HepG2 (cell line): ENCODE data around the gene ENDOG. TPM values are rescaled to one million over a fixed set of nuclear protein-coding genes. Genes with fewer than 3 reads are reported as not detected.

ENCODE experiments used
- ATAC-seq: fragments of 200-7000 bp; cut with Tn5 transposase; 3 replicates; pipeline ENCODE4 v1.9.1; 2020; ENCODE audit warnings: mild to moderate bottlenecking, moderate library complexity
- BruUV-seq: library from RNA; stranded (reverse); fragments of 400-500 nt; replicated peaks from 2 replicates; lab custom pipeline; 2021; lab: Mats Ljungman, UMichigan
- CTCF ChIA-PET: fragments of 300-600 bp; formaldehyde crosslinking; extraction: SDS; loops from one replicate; lab custom pipeline; 2021; ENCODE audit warnings: low total read pairs, inconsistent platforms, low intra/inter-chr PET ratio; lab: Yijun Ruan, JAX
- POLR2A ChIA-PET: fragments of 350-600 bp; sonication (Branson Sonifier 250); formaldehyde crosslinking; loops from one replicate; lab custom pipeline; 2020; ENCODE audit warnings: antibody characterized with exemption, inconsistent platforms; lab: Yijun Ruan, JAX
- DNase-seq: peaks from one replicate; pipeline ENCODE4 v3.0.0-alpha.2; 2015; ENCODE audit warnings: low spot score
- FAIRE-seq: peaks from 3 replicates; lab custom pipeline; 2011; peaks lifted over from hg19 to GRCh38; lab: Jason Lieb, UNC
- H2AFZ ChIP-seq: one replicate; pipeline ENCODE4 v1.6.1; 2011; ENCODE audit warnings: low read length, inconsistent platforms
- H3K27ac ChIP-seq: fragments of 300-600 bp; 3 replicates; pipeline ENCODE4 v1.8.0; 2011; ENCODE audit warnings: mixed run types, mild to moderate bottlenecking, mixed read lengths, low read length, inconsistent platforms; ENCODE audit not compliant: insufficient read depth; ENCODE audit errors: extremely low read length
- H3K27me3 ChIP-seq, 2 experiments: fragments of 200-600 bp in 1 of 2; 2 replicates in 1 of 2; 3 replicates in 1 of 2; pipeline versions ENCODE4 v1.6.0 to v1.8.0; 2011; ENCODE audit warnings: low read length in 2 of 2, mild to moderate bottlenecking in 2 of 2, moderate library complexity in 2 of 2, inconsistent platforms in 1 of 2; ENCODE audit not compliant: insufficient read depth in 2 of 2, control insufficient read depth in 1 of 2
- H3K36me3 ChIP-seq, 2 experiments: fragments of 200-600 bp in 1 of 2; replicated peaks in 1 of 2; 2 replicates in 1 of 2; 3 replicates in 1 of 2; pipeline versions ENCODE4 v1.5.1 to v1.8.0; 2011; ENCODE audit warnings: low read length in 2 of 2, inconsistent platforms in 1 of 2; ENCODE audit not compliant: insufficient read depth in 2 of 2, control insufficient read depth in 1 of 2
- H3K4me1 ChIP-seq: 2 replicates; pipeline ENCODE4 v1.5.1; 2012; ENCODE audit warnings: low read length, inconsistent platforms; ENCODE audit not compliant: insufficient read depth
- H3K4me2 ChIP-seq: 2 replicates; pipeline ENCODE4 v1.6.0; 2011; ENCODE audit warnings: low read depth, low read length, inconsistent platforms
- H3K4me3 ChIP-seq, 3 experiments: fragments of 200-600 bp in 1 of 3; sonication (generic), shearing (Covaris generic) in 1 of 3; replicated peaks in 1 of 3; 2 replicates each; pipeline ENCODE4 v1.5.1; 2011 to 2016; ENCODE audit warnings: low read length in 3 of 3, inconsistent platforms in 2 of 3, low read depth in 2 of 3, mild to moderate bottlenecking in 2 of 3, control low read depth in 1 of 3, mixed read lengths in 1 of 3; ENCODE audit not compliant: insufficient read depth in 1 of 3
- H3K79me2 ChIP-seq: one replicate; pipeline ENCODE4 v1.6.1; 2011; ENCODE audit warnings: low read length, inconsistent platforms; ENCODE audit not compliant: insufficient read depth
- H3K9ac ChIP-seq: 2 replicates; pipeline ENCODE4 v1.6.0; 2011; ENCODE audit warnings: mild to moderate bottlenecking, low read depth, low read length, inconsistent platforms; ENCODE audit not compliant: insufficient read depth
- H3K9me3 ChIP-seq: 2 replicates; pipeline ENCODE4 v1.5.1; 2012; ENCODE audit warnings: mild to moderate bottlenecking, low read length
- H4K20me1 ChIP-seq: 2 replicates; pipeline ENCODE4 v1.6.0; 2011; ENCODE audit warnings: inconsistent platforms, mild to moderate bottlenecking, low read length, moderate library complexity; ENCODE audit not compliant: insufficient read depth
- CBX5 ChIP-seq: sonication (generic); formaldehyde crosslinking; IDR thresholded peaks from 2 replicates; pipeline ENCODE4 v1.4.0; 2020; ENCODE audit warnings: missing genetic modification reagents, borderline replicate concordance
- EEA1 ChIP-seq: sonication (generic); formaldehyde crosslinking; IDR thresholded peaks from 2 replicates; pipeline ENCODE4 v1.5.1; 2020; ENCODE audit warnings: mild to moderate bottlenecking, missing genetic modification reagents, borderline replicate concordance
- FOSL2 ChIP-seq: sonication (generic); formaldehyde crosslinking; IDR thresholded peaks from 2 replicates; pipeline ENCODE4 v1.4.0; 2020; ENCODE audit warnings: missing genetic modification reagents
- FOXJ3 ChIP-seq: sonication (generic); formaldehyde crosslinking; IDR thresholded peaks from 2 replicates; pipeline ENCODE4 v1.4.0; 2020; ENCODE audit warnings: missing genetic modification reagents, mild to moderate bottlenecking, borderline replicate concordance
- HMG20A ChIP-seq: IDR thresholded peaks from 2 replicates; pipeline ENCODE4 v1.6.1; 2016; ENCODE audit warnings: borderline replicate concordance
- JDP2 ChIP-seq: sonication (generic); formaldehyde crosslinking; IDR thresholded peaks from 2 replicates; pipeline ENCODE4 v1.8.1; 2022; ENCODE audit warnings: missing genetic modification reagents, borderline replicate concordance
- MATR3 ChIP-seq: sonication (generic); formaldehyde crosslinking; IDR thresholded peaks from 2 replicates; pipeline ENCODE4 v1.4.0; 2020; ENCODE audit warnings: missing genetic modification reagents
- NBN ChIP-seq: fragments of 450-650 bp; conservative IDR thresholded peaks from 2 replicates; pipeline ENCODE4 v1.6.1; 2017
- ZNF484 ChIP-seq: sonication (generic); formaldehyde crosslinking; IDR thresholded peaks from 2 replicates; pipeline ENCODE4 v1.5.1; 2020; ENCODE audit warnings: mild to moderate bottlenecking, low read depth, missing genetic modification reagents, borderline replicate concordance
- ZNF768 ChIP-seq: sonication (generic); formaldehyde crosslinking; IDR thresholded peaks from 2 replicates; pipeline ENCODE4 v1.4.0; 2020; ENCODE audit warnings: missing genetic modification reagents
- WGBS: methylation state at CpG from one replicate; pipeline ENCODE4 v1.1.6; 2017; ENCODE audit warnings: low lambda C conversion rate; 5-methylcytosine and 5-hydroxymethylcytosine counted together
- in situ Hi-C: cut with HindIII; loops from 2 replicates; pipeline ENCODE4 v1.10.0; 2017; ENCODE audit warnings: low pct_unique_long_range_greater_than_20kb; ENCODE audit not compliant: extremely low pct_ligation_motif_present
- intact Hi-C: fragments of 100-400 bp; cut with micrococcal nuclease; formaldehyde crosslinking; loops from one replicate; pipeline ENCODE4 v1.10.0; 2022; ENCODE audit not compliant: unreplicated experiment
- polyA plus RNA-seq, 8 experiments: library from polyadenylated mRNA; depleted of rRNA in 3 of 8; stranded (reverse) in 7 of 8; unstranded in 1 of 8; fragments of >200 nt; fragmentation: Illumina TruSeq in 4 of 8; extraction: Trizol in 4 of 8; gene quantifications; 2 replicates each; pipeline versions ENCODE4 v1.2.1 to v1.2.3, GENCODE V29; 2011 to 2016; ENCODE audit warnings: low read depth in 4 of 8, missing spikeins in 1 of 8, mixed read lengths in 1 of 8; ENCODE audit not compliant: insufficient read depth in 1 of 8
- total RNA-seq, 5 experiments: library from RNA; depleted of rRNA; stranded (reverse); fragments of >200 nt; fragmentation: Illumina TruSeq; extraction: Trizol; gene quantifications; 2 replicates each; pipeline ENCODE4 v1.2.3, GENCODE V29; 2016; ENCODE audit warnings: low read depth in 1 of 5

The ENDOG gene
- total and polyA plus RNA-seq, 2 of the 13 experiments (the other 11 are each of a cell fraction or from before 2014, with no cell fraction given): 26.3 to 28.8 TPM

GRCh38 chr9:128792134-128792533, 26.2 kb upstream of the ENDOG start:
- DNase-seq: no peak
- no peak overlapping the region for H2AFZ ChIP-seq
- no peaks in the 10 kb centered on the region; a peak in 1 of 5 replicates for H3K27me3 ChIP-seq
- in situ Hi-C loops: no loop called here
- TF ChIP-seq FOXJ3 (CRISPR knock-in tag): no peak
- TF ChIP-seq EEA1: no peak
- TF ChIP-seq JDP2: no peak
- no peak for TF ChIP-seq MATR3 (CRISPR knock-in tag)
- TF ChIP-seq NBN: no peak
- TF ChIP-seq HMG20A (CRISPR knock-in tag): no peak
- intact Hi-C loops: no loop called here
- no peaks in the 10 kb centered on the region for H3K79me2 ChIP-seq
- no peaks in the 10 kb centered on the region for H3K9me3 ChIP-seq
- CTCF ChIA-PET: no interaction called here
- ATAC-seq: no peak
- H3K4me3 ChIP-seq: no peak overlapping the region
- H3K27ac ChIP-seq: no peak overlapping the region
- H3K4me1 ChIP-seq: peaks cover 17% of the 10 kb centered on the region
- H4K20me1 ChIP-seq: no peaks in the 10 kb centered on the region
- 93% methylated on average over 2 of the region's 9 CpGs for WGBS
- H3K9ac ChIP-seq: no peak overlapping the region
- BruUV-seq: no TSS peak
- FAIRE-seq: no peak
- POLR2A ChIA-PET: no interaction called here
- H3K4me2 ChIP-seq: no peak overlapping the region
- H3K36me3 ChIP-seq: peaks cover 18 to 33% of the 10 kb centered on the region in 2 experiments

DNA sequence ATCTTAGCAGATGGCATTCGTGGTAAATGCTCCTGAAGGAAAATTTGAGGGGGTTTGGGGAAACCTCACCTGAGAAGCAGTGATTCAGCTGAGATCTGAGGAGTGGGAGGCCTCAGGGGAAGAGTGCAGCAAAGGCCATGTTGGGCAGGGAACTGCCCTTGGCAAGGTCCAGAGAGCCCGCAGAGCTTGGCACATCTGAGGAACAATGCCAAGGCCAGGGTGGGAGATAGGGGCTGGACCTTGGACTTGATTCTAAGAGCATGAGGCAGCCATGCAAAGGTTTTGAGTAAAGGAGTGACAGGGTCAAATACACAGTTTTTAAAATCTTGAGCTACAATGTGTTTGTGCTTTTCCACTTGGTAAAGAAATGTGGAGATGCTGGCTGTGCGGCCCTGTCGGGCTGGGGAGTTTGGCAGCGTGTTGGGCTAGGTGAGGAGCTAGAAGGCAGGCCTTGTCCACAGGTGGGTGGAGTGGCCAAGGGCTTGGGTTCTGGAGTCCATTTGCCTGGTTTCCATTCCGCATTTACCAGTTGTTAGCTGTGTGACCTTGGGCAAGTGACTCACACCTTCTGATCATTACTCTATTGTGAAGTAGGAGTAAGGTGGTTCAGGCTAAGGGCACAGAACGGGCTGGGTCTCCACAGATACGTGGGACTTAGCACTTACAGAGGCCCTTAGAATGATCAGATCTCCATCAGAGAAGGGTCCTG, 25.2 kb upstream of the ENDOG start:
- no peaks in the 10 kb centered on the region for H3K79me2 ChIP-seq
- no peaks in the 10 kb centered on the region for H3K9me3 ChIP-seq
- POLR2A ChIA-PET: no interaction called here
- intact Hi-C loops (no loop called here), in situ Hi-C loops (no loop called here)
- no peak for FAIRE-seq
- H3K27ac ChIP-seq: no peak overlapping the region
- CTCF ChIA-PET: no interaction called here
- no peak overlapping the region for H2AFZ ChIP-seq
- BruUV-seq: no TSS peak
- no peak for ATAC-seq
- TF ChIP-seq ZNF768 (CRISPR knock-in tag) (peak; percentile 78), CBX5 (CRISPR knock-in tag) (no peak), ZNF484 (CRISPR knock-in tag) (no peak), FOSL2 (CRISPR knock-in tag) (0 out of 2 replicates have a peak, but pooled peaks have one; percentile 21)
- DNase-seq: no peak
- H3K4me3 ChIP-seq: no peak overlapping the region
- 0 out of 2 replicates have a peak overlapping the region, but pooled peaks have one; percentile 22 for H3K9ac ChIP-seq
- H3K36me3 ChIP-seq: peaks cover 18 to 37% of the 10 kb centered on the region in 2 experiments
- 80% methylated on average over 5 of the region's 8 CpGs for WGBS
- H3K27me3 ChIP-seq: no peaks in the 10 kb centered on the region
- no peak overlapping the region; the same call in 1 of the 2 replicates for H3K4me2 ChIP-seq
- H4K20me1 ChIP-seq: no peaks in the 10 kb centered on the region
- H3K4me1 ChIP-seq: peaks cover 14% of the 10 kb centered on the region
